PC-3 (cell line): ENCODE data around the gene RNF125.
"Not testable (repeated sequence)": the region's sequence is repeated elsewhere in the genome, so short reads cannot be mapped to it uniquely, and the experiment has no call there.

Source experiments
- EZH2 ChIP-seq: fragments of 300-600 bp; sonication (generic); IDR thresholded peaks from one replicate; pipeline ENCODE4 v1.6.1; 2017; ENCODE audit warnings: antibody characterized with exemption, mild to moderate bottlenecking, low read length; ENCODE audit not compliant: unreplicated experiment
- TF ChIP-seq, protein P1 (sequence below): fragments of 300-600 bp; sonication (generic); conservative IDR thresholded peaks from 2 replicates; pipeline ENCODE4 v1.5.1; 2017; ENCODE audit warnings: antibody characterized with exemption, low read depth, mild to moderate bottlenecking, low read length

DNA sequence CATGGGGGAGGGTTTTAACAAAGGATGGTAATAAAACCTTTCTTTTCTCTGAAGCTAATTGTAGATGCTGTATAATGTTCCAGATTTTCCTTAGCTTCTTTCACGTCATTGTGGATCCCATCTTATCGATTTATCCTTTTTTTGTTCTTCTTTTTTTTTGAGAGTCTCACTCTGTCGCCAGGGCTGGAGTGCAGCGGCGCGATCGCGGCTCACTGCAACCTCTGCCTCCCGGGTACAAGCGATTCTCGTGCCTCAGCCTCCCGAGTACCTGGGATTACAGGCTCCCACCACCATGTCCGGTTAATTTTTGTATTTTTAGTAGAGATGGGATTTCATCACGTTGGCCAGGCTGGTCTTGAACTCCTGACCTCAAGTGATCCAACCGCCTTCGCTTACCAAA lies 72.2 kb downstream of the RNF125 start:
- TF ChIP-seq, protein P1, sequence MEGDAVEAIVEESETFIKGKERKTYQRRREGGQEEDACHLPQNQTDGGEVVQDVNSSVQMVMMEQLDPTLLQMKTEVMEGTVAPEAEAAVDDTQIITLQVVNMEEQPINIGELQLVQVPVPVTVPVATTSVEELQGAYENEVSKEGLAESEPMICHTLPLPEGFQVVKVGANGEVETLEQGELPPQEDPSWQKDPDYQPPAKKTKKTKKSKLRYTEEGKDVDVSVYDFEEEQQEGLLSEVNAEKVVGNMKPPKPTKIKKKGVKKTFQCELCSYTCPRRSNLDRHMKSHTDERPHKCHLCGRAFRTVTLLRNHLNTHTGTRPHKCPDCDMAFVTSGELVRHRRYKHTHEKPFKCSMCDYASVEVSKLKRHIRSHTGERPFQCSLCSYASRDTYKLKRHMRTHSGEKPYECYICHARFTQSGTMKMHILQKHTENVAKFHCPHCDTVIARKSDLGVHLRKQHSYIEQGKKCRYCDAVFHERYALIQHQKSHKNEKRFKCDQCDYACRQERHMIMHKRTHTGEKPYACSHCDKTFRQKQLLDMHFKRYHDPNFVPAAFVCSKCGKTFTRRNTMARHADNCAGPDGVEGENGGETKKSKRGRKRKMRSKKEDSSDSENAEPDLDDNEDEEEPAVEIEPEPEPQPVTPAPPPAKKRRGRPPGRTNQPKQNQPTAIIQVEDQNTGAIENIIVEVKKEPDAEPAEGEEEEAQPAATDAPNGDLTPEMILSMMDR, result not testable (repeated sequence)
- not testable (repeated sequence) for TF ChIP-seq EZH2
